HG03442 (cell line): ENCODE measurements around the gene ANKS6.

ENCODE experiments used
- ATAC-seq: cut with Tn5 transposase; IDR thresholded peaks from one replicate; pipeline ENCODE4 v1.9.1; 2021; ENCODE audit warnings: mild to moderate bottlenecking, moderate library complexity; ENCODE audit not compliant: unreplicated experiment

Gene ANKS6

DNA sequence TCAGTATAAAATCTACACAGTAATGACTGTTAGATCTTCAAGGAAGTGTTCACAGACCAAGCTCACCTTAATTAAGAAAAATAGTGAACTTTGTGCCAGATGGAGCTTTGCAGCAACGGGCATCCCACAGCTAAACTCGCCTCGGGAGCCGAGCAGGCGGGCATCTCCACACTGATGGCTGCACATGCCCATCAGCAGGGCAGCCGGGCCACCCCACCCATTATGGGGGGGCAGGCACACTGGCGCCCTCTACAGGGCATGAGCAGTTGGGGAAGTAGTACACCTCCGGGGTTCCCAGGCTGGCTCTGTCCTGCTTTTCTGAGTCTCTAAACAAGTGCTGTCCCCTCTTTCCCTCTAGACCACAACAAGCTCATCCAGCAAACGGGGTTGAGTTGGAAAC lies 21.6 kb downstream of the ANKS6 start:
- ATAC-seq, result no peak

DNA sequence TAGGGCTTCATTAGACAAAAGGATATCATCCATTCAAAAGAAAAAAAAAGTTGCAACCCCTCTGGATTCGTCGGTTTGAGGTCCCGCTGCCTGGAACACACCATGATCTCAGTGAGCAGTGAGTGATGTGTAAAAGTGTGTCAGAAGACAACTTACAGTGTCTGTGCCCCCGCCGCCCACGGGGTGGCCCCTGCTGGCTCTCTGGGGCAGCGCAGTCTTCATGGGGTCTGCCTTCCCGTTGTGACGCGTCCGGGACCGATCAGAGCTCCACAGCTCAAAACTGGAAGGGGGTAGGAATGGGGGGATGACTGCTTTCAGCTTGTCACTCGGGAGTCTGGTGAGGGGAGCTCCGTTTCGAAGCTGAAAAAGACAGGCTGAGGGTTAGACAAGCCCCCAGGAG lies 22.6 kb downstream of the ANKS6 start:
- ATAC-seq, result no peak

DNA sequence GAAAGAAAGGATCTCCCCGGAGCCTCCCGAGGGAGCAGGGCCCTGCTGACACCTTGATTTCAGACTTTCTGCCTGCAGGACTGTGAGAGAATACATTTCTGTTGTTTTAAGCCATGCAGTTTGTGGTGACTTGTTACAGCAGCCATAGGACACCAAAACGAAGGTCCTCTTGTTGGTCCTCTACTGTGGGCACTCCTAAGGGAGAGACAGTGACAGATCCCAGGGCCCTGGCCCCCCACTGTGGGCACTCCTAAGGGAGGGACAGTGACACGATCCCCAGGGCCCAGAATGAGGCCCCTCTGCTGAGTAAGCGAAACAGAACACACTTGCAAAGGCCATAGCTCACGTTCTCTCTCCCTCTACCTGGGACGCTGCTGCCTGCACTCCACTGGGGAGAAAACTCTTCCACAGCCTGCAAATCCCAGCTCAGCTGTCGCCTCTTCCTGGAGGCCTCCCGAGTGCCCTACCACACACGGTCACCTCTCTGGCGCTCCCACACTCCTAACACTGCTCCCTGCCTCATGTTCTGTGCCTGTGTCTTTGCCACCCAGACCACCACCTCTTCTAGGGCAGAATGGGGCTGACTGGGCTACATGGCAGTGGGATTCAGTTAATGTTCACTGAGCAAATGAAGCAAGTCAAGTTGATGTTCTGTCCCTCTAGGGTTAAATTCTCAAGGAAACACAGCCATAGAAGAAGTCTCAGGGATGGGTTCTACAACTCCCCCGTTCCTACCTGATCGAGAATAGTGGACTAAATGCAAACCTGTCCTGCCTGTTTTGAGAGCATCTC lies 23.8 kb downstream of the ANKS6 start:
- ATAC-seq, result no peak

DNA sequence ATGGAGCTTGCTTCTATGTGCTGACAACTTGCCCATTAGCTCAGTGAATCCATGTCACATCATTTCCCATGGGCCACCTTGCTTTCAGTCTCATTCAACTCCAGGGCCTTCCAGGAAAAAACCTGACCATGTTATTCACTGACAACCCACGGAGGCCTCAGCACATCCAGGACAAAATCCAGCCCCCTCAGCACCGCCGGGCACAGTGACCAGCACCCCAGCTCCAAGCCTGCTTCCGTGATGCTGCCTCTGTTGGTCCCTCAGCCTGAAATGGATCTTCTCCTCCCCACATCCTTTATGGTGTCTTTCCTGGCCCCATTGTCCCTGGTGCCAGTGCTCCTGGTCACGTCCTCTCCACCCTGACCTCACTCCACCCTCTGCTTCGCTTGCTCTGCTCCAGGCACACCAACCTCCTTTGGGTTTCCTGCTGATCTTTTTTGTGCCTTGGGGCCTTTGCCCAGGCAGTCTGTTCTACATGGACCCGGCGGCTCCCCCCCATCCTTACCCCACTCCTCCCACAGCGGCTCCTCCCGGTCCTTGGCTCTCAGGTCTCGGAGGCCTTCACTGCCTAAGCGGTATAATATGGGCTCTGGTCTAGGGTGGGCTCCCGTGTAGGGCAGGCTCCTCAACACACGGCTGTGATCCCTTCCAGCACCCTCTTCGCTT lies 25.0 kb downstream of the ANKS6 start:
- ATAC-seq, result no peak

DNA sequence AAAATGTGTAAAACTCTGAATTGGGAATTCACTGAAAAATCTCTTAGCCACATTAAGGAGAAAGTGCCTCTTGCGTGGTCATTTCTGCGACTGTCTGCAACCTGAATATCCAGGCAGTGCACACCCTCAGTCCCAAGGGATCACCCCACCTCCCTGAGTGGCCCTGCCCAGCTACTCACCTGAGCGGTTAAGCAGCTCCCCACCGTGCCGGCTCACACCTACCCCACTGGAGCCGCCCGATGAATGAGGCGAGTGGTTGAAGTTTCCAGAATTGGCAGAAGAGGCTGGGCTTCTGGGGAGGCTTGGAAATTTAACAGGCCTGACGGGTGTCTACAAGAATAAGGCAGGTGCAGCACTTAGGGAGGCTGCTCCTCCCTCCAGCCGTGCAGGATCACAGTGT lies 25.6 kb downstream of the ANKS6 start:
- no peak for ATAC-seq

DNA sequence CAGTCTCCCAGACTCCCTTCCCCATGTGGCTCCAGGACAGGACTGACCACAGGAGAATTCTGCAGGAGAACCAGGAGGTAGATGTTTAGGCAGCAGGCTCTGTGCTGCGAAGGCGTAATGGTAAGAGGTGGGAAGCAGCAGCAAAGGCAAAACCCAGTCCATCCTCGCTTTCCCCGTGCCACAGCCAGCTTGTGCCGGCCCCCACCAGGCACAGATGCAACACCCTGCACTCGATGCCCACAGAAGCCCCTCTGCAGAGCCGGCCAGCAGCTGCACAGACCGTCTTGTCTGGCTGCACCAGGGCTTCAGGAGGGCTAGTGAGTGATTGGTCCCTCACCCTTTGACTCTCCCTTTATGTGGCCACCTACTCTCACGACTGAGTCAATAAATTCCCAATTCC lies 28.0 kb downstream of the ANKS6 start:
- no peak for ATAC-seq

DNA sequence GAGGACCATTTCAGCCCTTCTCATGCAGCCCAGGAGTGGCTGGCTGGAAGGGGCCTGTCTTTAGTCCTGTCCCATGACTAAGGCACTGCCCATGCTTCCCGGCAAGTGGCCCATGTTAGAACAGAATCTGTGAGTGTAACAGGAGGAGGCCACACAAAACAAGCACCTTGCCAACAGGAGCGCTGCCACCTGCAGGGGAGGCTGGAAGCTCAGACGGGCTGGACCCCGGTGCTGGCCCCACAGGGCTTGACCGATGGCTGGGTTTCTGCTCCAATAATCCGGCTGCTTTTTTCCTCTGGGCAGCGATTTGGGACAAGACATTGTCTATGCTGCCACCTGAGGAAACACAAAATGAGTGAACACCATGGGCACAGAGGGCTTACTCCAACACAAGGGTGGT lies 28.4 kb downstream of the ANKS6 start:
- no peak for ATAC-seq

DNA sequence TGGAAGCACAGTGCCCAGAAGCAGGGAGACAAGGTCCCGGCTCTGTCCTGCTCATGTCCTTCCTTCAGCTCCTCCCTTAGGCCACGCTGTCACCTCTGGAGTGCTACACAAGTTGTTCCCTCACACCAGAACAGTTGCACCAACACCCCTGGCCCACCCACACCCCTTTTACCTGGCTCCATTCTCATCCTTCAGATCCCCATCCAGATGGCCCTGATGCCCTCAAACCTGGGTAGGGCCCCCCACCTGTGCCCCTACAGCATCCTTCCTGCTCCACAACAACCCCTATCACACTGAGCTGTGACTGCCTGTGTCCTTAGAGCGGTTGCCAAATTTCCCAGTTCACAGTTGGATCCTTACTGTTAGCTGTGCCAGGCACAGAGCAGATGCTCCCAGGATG lies 29.2 kb downstream of the ANKS6 start:
- ATAC-seq, result no peak

DNA sequence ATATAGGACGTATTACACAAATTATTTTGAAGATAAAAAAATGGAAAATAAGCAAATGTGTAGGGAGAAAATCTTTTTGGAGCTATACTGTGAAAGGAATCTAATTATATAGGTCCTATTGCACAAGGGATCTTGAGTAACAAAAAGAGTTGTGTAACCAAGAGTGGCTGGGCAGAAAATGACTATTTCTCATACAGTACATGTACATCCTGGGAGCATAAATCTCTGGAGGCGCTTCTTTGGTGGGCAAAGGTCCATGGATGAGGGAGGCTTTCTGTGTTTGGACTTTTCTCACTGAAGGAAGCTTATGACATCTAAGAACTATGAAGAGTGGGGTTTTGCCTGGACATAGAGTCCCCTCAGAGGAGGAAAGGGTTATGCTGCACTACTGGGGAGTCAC lies 29.8 kb downstream of the ANKS6 start:
- no peak for ATAC-seq

DNA sequence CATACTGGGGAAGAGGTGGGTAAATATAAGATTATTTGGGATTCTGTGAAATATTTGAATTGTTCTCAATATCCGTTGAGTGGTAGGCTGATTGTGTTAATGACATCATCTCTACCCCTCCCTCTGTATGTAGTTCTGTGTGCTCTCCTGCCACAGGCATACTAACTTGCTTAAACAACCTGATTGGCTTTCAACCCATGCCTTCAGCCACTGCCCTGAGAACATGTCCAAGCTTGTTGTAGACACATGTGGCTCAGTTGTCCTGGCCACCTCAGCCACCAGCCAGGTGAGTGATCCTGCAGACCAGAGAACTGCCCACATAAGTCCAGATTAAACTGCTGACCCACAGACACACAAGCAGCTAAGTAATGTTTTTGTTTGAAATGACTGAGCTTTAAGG lies 31.1 kb downstream of the ANKS6 start:
- ATAC-seq, result no peak

DNA sequence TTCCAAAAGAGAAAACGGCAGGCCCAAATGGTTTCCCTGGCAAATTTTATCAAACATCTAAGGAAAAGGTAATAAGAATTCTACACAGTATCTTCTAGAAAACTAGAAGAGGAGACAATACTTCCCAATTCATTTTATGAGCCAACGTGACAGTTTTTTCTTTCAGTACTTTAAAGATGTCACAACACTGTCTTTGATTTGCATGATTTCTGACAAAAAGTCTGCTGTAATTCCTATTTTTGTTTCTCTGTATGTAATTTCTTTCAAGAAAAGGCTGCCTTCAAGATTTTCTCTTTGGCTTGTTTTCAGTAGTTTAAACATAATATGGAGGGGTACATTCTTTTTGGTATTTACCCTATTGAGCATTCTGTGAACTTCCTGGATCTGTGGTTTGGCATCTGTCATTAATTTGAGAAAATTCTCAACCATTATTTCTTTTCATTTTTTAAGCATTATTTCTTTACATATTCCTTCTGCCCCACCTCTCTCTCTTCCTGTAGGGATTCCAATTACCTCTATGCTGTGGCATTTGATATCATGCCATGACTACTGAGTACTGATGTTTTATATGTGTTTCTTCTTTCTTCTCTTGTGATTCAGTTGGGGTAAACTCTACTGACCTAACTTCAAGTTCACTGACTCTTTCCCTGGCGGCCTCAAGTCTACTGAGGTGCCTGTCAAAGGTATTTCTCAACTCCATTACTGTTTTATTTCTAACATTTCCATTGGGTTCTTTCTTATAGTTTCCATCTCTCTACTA lies 32.2 kb downstream of the ANKS6 start:
- ATAC-seq, result no peak

DNA sequence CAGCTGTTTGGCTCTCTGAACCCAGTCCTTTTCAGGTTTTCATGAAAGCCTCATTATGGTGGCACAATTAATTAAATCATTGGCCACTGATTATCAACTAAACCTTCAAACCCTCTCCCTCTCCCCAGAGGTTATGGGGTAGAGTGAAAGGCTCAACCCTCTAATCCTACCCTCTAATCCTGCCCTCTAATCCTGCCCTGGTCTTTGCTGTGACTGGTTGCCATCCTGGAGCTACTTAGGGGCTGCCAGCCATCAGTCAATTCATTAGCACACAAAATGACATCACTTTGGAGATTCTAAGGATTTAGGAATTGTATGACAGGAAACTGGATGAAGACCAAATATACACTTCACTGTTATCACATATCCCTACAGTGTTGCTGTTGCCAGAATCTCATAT lies 36.1 kb downstream of the ANKS6 start:
- ATAC-seq, result no peak

DNA sequence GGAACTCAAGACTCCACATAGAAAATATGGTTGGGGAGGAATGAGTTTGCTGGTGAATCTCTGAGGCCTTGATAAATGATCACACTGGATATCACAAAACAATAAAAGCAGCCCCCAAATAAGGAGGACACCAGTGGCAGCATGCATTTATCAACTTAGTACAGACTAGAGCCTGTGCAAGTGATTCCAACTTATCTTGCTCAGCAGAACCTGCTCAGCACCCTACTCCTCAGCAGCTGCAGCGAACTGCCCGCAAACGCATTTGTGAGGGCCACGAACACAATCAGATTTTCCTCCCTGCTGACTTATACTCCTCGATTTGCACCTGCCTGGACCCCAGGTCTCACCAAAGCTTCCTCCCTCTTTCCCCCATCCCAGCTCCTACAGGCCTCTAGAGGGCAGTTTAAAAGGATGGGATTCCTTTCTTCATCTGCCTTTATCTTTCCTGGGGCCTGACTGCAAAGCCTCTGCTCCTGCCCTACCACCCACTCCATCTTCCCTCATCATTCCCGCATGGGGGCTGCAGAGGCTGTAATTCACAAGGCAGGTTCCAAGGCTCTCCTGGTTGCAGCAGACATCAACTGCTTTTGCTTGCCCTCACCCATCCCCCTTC lies 41.2 kb downstream of the ANKS6 start:
- ATAC-seq, result no peak

DNA sequence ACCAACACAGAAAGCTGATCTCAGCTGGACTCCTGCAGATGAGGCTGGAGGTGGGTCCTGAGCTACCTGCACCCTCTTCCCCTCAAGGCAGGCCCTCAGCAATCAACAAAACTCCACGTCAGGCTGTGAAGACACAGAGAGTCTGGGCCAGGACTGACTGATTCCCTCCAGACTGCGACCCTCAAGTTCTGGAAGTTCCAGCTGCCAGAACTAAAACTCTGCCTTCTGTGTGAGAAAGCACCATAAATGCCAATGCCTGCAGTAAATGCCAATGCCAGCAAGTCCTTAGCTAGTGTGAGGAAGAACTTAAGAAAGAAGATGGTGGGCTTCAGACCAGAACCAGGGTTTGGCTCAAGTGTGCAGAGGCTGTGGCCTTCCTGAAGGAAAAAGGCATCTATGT lies 45.1 kb downstream of the ANKS6 start:
- ATAC-seq, result no peak

DNA sequence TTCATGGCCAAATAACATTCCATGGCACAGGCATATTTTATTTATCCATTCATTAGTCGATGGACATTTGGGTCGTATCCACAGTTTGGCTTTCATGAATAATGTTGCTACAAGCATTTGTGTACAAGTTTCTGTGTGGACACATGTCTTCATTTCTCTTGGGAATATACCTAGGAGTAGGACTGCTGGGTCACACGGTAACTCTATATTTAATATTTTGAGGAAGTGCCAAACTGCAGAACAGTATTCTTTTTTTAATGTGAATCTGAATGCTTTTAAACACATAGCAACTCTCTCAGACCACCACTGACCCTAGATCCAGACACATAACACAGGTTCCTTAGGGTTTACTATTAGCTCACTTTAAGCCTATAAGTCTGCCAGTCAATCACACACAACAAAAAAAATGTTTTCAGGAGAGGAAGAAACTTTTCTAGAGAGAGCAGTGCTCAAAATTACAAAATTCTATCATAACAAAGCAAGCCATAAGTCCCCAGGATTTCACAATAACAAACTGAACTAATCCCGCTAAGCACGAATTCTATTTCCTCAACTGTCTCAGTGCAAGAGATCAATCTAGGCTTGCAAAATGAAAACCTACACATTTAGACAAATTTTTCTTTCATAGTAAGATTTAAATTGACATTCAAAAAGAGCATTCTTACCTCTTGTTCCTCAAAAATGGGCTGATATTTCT lies 45.8 kb downstream of the ANKS6 start:
- no peak for ATAC-seq

DNA sequence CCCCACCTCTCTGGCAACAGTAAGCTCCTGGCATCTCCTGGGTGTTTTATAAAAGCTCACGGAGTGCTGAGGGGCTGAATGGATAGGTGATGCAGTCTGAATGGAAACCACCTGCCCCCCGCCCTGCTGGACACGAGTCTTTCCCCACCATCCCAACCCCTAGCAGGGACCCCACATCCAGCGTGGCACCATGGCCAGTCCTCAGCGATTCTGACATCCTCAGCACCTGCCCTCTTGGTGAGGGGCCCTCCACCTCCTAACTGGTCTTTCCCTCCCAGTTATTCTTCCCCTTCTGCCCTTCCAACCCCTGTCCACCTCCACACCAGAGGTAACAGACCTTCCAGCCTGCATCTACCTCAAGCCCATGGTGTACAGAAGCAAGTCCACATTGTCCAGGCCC lies 48.9 kb downstream of the ANKS6 start:
- no peak for ATAC-seq

DNA sequence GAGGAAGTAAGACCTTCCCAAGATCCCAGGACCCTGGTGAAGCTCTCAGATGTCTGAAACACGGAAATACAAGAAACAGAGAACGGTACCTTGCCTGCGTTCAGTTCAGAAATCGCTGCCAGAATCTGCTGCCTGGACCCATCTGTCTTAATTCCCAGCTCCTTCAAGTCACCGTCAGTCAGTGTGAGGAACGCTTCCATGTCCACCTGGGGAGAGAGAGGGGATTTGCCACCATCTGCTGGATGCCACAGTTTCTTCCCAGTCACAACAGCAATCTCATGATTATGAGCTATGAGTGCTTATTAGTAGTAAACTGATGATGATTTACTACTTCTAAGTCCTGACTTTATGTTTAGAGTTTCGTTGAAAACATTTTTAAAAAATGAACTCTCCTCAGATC lies 50.9 kb downstream of the ANKS6 start:
- ATAC-seq, result no peak

DNA sequence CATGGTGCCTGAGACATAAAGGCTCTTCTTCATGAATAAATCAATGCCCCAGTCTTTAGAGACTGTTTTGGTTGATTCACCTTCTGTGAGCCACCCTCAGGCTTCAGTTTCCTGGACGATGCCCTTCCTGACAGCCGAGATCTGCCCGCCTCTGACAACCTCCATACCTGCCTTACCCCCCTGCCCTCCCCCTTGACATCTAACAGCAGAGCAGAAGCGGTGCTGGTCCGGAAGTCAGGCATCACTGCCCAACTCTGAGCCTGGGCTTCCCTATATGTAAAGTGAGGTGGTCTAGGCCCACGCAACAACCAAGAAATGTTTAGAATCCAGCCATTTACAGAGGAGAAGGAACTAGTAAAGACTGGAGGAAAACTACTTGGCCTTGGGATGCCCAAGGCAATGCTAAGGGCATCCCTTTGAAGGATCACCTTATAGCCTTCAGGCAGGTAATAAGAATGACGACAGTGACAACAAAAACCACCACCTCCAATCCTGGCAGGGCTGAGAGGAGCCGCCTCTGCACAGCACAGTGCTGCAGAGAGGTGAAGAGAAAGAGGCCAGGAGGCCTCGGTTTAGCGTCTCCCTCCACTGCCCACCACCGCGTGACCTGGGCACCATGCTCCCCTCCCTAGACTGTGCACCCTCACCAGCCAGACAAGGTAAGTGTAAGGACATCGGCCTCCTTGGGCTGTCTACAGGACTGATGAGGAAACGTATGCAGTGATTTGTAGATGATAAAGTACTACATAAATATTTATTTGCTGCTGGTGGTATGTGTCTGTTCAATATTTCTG lies 52.3 kb downstream of the ANKS6 start:
- no peak for ATAC-seq

DNA sequence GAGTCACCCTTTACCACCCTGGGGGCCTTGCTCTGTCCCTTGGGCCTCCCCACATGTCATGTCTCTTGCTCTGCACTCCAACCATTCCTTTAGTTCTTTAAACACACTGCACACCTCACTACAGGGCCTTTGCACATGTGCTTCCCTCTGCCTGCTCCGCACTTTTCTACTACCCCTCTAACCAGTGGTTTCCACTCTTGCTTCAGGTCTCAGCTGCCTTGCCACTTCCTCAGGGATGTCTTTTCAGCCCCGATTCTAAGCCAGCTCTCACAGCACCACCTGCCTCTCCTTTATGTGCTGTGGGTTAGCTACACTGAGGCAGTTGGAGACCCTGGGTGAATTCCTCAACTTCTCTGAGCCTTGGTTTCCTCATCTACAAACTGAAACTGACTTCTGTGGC lies 53.0 kb downstream of the ANKS6 start:
- no peak for ATAC-seq
